Measurements from ENCODE around the gene MAGI1.

The MAGI1 gene

DNA sequence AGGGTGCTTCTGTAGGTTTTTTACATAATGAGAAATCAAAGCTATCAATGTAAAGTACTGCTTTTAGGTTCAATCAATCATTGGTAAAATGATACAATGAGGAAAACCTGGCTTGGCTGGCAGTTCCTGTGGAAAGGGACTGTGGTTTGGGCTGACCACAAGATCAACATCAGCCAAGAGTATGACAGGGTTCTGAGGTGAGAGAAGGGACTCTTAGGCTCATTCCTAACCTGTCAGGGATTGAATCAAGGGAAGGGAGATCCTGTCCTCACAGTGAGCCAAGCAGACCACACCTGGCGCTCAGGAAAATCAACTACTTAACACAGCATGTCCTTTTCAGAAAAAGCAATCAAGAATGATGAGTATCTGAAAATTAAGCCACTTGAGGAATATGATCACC is 111.1 kb downstream of the MAGI1 start:
- DNase-seq (ENCODE audit: low read depth, low spot score), result no peak
- no peak overlapping the region for H3K4me3 ChIP-seq (ENCODE audit: low read length)

DNA sequence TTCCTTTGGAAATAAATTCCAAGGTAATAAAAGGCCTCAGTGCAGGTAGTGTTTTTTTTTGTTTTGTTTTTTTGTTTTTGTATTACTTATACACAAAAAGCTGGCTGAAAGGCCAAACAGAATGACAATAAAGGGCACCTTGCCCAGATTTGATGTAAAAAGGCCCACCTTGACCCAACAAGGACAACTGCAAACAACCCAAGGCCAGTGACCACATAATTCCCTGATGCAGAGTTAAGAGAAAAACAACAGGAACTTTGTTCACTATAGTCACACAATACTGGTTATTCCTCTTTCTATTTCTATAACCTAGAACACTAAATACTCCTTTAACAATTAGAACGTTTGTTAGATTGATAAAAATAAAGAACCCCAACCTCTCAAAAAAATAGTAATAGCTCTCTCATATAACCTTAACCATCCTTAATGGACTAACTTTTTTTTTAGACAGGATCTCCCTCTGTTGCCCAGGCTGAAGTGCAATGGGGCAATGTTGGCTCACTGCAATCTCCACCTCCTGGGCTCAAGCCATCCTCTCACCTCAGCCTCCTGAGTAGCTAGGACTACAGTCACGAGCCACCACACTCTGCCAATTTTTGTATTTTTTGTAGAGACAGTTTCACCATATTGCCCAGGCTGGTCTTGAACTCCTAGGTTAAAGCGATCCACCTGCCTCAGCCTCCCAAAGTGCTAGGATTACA is 113.3 kb downstream of the MAGI1 start:
- H3K4me3 ChIP-seq (ENCODE audit: low read length), result no peak overlapping the region
- no peak for DNase-seq (ENCODE audit: low read depth, low spot score)

DNA sequence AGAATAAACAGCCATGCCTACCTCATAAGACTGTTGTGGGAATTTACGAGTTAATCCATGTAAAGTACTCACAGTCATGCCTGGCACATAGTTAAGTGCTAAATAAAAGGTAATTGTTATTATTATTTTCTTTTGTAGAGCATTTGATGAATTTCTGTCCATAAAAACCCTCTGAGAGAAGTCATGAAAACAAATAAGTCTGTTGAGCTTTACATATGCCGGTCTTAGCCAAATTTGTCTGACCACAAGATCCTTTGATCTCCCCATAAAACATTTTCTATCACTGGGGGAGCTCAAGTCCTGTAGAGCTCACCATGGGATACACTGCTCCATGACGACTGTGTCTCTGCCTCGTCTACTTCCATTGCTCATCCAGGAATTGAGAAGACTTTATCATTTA is 114.0 kb downstream of the MAGI1 start:
- DNase-seq (ENCODE audit: low read depth, low spot score), result no peak
- no peak overlapping the region for H3K4me3 ChIP-seq (ENCODE audit: low read length)

DNA sequence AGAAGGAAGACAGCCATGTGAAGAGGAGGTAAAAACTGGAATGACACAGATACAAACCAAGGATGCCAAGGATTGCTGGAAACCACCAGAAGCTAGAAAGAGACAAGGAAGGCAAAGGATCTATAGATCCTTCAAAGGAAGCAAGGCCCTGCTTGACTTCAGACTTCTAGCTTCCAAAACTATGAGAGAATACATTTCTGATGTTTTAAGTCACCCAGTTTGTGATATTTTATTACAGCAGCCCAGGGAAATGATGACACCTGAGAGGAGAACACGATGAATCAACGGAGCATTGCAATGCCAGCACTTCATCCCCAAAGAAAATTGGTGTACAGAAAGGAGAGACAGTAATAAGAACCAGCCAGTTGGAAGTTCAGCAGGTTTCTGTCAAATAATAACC is 116.3 kb downstream of the MAGI1 start:
- H3K4me3 ChIP-seq (ENCODE audit: low read length), result no peak overlapping the region
- no peak for DNase-seq (ENCODE audit: low read depth, low spot score)

DNA sequence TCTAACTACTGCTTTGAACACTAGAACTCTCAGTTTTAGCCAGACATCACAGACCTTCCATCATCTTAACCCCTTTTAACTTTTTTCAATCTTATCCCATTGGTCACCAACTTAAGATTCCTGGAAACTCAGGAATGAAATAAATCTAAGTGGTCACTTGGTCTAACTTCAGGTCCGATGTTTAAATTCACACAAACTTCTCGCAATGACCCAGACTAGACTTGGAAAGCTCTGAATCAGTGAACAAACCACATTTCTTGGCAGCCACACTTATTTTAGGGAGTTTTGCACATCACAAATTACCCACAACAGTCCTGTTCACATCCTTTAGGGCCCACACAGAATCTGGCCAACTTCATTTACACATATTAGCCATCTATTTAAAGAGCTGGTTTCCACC is 118.9 kb downstream of the MAGI1 start:
- H3K4me3 ChIP-seq (ENCODE audit: low read length), result no peak overlapping the region
- no peak for DNase-seq (ENCODE audit: low read depth, low spot score)

DNA sequence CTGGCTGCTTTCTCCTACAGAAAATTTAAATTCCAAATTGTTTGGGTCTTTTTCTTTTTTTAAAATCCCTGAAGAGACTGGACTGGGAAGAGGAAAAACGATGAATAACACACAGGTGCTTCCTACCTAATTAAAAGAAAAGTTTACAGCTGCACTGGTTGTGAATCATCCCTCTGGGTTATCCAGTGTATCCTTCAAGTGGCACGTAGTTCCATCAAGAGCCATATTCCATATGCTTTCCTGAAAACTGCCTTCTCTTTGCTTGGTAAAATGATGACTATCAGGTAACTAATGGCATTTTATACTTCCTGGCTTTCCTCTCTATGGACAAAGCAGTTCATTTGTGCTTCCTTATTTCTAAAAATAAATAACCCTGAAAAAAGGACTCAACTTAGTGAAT is 123.2 kb downstream of the MAGI1 start:
- no peak overlapping the region for H3K4me3 ChIP-seq (ENCODE audit: low read length)

DNA sequence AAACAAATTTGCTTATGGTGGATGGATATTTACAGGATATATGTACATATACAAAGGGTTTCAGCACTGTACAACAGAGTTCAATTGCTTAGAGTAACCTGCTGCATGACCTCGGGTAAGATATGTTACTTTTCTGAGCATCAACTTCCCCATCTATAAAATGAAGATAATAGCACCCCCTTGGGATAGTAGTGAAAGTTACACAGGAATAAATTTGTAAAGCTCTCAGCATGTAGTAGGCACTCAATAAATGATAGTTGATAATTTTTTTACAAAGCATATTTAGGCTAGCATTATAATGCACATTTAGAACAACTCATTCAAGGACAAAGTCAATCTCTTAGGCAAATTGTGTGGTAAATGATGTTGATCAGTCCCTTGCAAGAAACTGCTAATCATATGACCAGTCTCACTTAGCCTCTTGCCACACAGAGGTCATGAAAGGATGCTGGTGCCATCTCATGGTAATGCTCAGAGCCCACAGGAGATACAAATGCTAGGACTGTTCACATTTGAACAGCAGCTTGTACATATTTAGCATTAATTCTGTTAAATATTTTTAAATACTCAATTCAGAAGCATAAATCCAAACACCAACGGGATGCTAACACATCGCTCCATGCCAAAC is 123.9 kb downstream of the MAGI1 start:
- H3K4me3 ChIP-seq (ENCODE audit: low read length), result no peak overlapping the region
- DNase-seq (ENCODE audit: low read depth, low spot score), result no peak

More for the DNA sequence above, 123.2 kb downstream of the MAGI1 start:
- no peak for DNase-seq (ENCODE audit: low read depth, low spot score)

DNA sequence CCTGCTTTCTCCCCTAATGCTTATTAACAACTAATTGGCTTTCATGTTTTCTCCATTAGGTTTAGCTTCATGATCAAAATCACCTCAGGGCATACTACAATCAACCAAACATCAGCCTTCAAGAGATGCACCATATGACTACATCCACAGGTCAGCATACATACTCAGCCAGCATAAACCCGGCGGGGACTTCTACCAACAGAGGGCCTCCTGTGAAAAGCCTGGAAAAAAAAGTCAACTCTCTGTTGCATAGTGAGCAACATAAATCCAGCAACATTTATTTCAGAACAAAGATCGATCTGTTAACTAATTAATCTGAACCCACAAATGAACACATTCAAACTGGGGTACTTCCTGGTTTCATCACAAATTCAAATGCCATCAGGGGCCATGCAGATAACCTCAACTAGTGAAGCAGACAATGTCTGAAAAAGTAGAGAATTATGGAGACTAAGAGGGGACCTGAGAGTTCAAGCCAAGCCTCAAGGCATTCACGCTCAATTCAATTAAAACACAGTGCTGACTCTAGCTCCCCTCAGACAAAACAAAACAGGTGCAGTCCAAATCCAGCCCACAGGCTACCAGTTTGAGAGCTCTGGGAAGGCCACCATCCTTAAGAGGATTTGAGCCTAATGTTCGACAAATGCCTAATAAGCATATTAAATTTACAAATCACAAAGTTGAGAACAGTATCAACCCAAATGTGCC is 124.5 kb downstream of the MAGI1 start:
- no peak for DNase-seq (ENCODE audit: low read depth, low spot score)
- no peak overlapping the region for H3K4me3 ChIP-seq (ENCODE audit: low read length)

DNA sequence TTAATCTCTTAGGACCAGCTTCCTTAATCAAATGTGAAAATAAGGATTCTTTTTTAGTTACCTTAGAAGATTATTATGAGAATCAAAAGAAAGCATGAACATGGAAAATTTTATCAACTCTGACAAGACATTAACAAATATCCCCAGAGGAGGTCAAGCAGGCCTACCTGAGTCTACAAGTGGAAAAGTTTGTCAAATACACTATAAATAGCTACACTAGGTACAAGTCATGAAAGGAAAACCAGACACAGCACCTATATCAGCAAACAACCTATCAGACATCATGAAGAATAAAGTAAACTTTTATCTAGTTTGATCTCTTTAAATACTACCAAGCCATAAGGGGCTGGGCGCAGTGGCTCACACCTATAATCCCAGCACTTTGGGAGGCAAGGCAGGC is 126.1 kb downstream of the MAGI1 start:
- no peak overlapping the region for H3K4me3 ChIP-seq (ENCODE audit: low read length)
- no peak for DNase-seq (ENCODE audit: low read depth, low spot score)

DNA sequence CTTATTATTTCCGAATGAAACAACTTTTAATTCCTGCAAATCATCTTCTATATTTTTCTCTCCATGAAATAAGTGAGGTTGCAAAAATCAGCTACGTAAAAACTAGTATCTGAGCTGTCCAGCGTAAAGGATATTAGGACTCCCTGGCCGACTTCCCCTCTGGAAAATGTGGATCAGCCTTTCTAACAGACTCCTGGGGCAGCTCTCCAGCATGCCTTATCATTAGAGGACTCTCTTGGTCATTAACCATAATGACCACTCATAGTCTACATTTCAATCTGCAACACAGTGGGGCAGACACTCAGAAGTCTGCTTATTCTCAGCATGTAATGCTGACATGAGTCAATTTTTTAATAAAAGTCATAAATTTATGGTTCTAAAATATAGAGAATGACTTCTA is 130.1 kb downstream of the MAGI1 start:
- no peak for DNase-seq (ENCODE audit: low read depth, low spot score)
- no peak overlapping the region for H3K4me3 ChIP-seq (ENCODE audit: low read length)

DNA sequence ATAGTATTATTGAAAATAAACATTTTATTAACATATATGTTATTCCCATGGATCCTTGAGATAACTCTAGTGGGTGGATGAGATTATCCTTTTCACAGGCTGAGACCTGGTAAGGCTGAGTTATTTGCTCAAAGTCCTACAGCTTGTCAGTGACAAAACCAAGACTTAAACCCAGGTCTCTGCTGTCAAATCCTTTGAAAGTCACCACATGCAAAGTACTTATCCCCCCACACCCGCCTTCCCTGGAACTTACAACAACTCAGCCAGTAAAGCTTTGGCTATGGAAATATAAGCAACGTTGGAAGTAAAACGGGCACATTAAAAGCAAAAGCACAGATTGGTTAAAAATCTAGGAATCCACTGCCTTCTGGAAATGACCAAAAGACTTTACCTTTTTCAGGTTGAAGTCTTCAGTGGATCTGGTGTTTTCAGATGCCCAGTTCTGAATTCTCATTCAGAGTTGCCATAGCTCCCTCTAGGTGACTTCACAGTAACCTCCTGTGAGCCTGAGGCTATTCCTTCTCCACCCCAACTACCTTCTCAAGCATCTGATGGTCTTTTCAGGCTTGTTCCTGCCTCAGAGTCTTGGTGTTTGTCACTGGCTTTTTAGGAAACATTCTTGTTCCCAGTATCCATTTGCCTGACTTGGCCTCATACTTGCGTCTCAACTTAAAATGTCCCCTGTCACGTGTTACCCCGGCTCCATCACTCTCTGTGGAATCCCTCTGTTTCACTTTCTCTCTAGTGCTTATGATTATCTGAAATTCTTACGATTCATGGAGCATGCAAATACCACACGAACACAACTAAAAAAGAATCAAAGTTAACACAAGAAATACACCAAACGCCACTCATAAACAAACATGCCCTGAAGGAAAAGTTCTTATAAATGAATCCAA is 131.2 kb downstream of the MAGI1 start:
- DNase-seq (ENCODE audit: low read depth, low spot score), result no peak
- no peak overlapping the region for H3K4me3 ChIP-seq (ENCODE audit: low read length)

DNA sequence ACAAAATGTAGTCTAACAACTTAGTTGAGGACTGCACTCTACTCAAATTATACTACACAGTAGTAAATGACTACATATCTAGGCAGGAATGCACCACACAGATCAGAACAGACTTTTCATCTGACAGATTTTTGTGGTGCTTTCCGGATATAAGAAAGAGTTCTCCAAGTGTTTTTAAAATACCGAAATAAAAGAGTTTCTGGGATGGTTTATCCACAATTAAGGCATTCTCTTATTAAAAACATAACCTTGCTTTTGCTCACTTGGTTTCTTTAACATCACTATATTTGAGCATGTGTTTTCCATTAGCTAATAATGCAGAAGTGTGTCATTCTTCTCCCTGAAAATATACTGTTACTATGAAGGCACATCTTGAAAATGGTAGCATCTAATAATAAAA is 132.9 kb downstream of the MAGI1 start:
- DNase-seq (ENCODE audit: low read depth, low spot score), result no peak
- H3K4me3 ChIP-seq (ENCODE audit: low read length), result no peak overlapping the region

DNA sequence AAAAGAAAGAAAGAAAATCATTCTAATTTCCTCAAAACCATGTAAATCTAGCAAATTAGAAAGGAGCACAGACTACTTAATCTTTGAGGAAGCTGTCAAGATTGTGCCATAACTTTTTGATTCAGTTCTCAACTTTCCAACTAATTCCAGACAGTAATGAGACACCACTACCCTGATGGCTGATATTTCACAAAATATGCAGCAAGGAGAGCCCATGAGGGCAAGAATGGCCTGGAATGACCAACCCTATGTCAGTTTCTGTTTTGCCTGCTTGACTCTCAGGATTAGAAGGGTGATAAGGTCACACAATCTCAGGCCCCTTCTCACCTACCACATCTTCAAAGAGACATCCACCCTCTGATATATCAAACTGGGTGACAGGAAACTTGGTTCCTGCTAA is 134.7 kb downstream of the MAGI1 start:
- no peak for DNase-seq (ENCODE audit: low read depth, low spot score)

DNA sequence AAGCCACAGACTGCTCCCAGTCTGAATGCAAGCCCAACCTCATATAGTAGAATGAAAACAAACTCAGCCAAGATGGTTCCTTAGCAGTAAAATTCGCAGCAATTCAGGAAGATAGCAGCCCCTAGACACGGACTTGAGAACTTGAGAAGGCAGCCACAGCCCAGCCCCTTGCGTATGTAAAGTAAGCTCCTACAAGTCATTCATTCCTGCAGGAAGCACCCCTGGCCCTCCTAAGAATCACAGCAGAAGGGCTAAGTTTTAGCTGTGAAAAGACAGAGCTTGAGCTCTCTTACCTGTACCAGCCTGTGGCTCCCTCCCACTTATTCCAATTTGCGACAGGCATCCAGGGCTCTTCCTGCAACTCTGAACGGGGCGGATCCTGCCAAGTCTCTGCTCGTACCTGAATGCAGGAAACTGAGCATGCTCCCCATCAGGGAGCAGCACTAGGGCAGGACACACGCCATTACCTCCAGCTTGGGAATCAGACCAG is 136.4 kb downstream of the MAGI1 start:
- DNase-seq (ENCODE audit: low read depth, low spot score), result no peak
- no peak overlapping the region for H3K4me3 ChIP-seq (ENCODE audit: low read length)

More for the DNA sequence above, 134.7 kb downstream of the MAGI1 start:
- no peak overlapping the region for H3K4me3 ChIP-seq (ENCODE audit: low read length)

DNA sequence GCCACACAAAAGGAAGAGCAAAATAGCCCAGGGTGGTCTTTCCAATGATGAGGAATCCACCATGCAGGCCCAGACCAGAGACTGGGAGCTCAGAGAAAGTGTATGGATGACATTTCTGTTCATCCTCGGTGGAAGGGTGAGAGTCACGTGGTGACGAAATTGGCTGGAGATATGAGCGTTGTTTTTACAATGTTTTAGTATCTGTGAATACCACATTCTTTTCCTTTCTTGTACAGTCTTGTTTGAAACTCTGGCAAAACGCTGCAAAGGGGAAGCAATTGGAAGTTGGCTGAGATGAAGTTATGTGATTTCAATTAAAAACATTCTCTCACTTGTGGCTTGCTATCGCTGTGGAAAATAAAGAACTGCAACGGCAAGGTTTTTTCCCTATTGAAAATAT is 137.5 kb downstream of the MAGI1 start:
- DNase-seq (ENCODE audit: low read depth, low spot score), result no peak
- no peak overlapping the region for H3K4me3 ChIP-seq (ENCODE audit: low read length)

DNA sequence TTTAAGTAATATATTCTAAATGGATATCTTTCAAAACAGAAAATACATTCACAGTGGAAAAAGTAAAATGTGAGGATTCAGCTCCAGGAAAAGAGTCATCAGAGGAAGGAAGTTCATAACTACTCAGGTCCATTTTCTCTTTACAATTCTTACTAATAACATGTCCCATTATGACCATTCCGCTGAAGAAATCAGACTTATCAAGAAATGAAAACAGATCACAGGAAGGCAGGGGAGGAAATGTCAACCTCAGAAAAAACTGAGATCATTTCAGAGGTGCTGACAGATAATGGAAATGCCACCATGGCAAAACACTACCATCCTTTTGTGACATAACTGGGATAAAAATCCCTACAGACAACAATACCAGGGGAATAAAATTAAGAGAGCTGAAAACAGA is 139.5 kb downstream of the MAGI1 start:
- no peak for DNase-seq (ENCODE audit: low read depth, low spot score)
- H3K4me3 ChIP-seq (ENCODE audit: low read length), result no peak overlapping the region

DNA sequence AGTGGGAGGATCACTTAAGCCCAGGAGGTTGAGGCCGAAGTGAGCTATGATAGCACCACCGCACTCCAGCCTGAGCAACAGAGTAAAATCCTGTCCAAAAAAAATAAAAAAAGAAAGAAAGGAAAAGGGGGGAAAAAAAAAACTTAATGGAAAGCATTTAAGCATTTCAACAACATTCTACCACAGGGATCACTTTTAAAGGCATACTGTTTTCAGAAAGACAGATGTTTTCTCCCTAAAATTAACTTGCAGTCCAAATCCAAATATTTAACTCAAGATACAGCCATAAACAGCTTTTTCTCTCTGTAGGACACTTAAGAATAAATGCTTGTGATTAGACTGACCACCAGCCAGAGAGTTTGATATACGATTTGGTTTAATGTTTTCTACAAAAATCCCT is 141.0 kb downstream of the MAGI1 start:
- no peak overlapping the region for H3K4me3 ChIP-seq (ENCODE audit: low read length)
- no peak for DNase-seq (ENCODE audit: low read depth, low spot score)

DNA sequence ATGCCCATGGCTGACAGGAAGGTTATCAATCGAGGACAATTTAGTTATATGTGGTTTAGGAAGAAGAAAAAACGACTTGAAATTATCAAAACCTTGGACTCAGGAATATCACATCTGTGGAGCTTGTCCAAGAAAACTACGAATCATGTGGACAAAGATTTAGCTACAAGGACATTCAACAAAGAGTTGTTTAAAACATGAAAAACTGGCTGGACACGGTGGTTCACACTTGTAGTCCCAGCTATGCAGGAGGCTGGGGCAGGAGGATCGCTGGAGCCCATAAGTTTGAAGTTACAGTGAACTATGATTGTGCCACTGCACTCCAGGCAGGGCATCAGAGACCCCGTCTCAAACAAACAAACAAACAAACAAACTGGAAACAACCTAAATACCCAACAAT is 142.4 kb downstream of the MAGI1 start:
- DNase-seq (ENCODE audit: low read depth, low spot score), result no peak

DNA sequence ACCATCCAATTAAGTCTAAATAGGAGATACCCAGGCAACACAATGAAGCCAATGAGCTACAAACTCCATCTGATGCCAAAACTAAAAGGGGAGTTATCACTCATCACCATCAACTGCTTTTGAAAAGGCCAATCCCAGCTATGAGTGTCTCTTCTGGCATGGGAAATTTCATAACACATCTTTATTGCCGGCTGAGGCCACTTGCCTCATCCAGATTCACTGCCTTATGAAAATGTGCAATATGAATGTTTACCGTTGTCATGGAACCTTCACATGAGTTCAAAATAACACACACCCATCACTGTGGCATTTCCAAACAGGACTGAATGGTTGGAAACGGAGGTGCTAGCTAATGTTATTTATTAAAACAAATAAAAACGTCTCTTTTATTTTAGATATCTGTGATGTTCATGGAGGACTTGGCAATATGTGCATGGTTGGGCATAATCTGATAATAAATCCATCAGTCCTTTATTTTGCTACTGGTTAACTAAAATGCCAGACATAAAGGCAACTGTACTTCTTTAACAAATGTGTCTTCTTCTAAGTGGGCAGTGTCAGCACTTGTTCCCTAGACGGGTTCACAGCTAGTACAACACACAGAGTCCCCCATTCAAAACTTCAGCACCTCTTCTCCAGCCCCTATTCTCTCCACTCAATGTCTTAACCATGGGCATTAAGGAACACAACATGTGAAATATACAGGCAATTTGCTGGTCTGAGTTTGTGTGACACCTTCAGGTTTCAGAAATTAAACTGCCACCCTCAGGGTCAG is 143.9 kb downstream of the MAGI1 start:
- DNase-seq (ENCODE audit: low read depth, low spot score), result no peak
- no peak overlapping the region for H3K4me3 ChIP-seq (ENCODE audit: low read length)

More for the DNA sequence above, 142.4 kb downstream of the MAGI1 start:
- H3K4me3 ChIP-seq (ENCODE audit: low read length), result no peak overlapping the region

All from Jurkat, Clone E6-1 (cell line).